ENCODE data around the gene GSG1L.
A peak's percentile ranks its signal among the peaks of the same experiment; 100 is the strongest.
"Not testable (repeated sequence)": the region's sequence is repeated elsewhere in the genome, so short reads cannot be mapped to it uniquely, and the experiment has no call there.

GSG1L gene

DNA sequence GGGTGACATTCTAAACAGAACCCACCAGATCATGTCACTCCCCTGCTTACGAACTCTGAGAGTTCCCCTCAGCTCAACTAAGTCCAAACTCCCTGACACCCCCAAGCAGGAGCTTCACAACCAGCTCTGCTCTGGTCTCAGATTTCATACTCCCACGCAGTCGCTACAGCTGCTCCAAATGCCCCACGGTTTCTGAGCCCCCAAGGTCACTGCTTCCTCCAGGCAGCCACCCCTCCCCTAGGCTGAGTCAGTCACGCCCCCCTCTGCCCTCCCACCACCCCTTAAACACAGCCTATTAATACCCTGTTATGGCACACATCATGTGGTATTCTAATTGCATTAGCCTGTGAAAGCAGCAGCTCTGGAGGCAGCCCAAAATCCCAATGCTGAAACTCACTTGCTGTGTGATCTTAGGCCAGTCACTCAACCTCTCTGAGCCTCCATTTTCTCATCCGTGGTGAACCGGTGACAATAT, 51.5 kb downstream of the GSG1L start:
- DNase-seq: no peak

DNA sequence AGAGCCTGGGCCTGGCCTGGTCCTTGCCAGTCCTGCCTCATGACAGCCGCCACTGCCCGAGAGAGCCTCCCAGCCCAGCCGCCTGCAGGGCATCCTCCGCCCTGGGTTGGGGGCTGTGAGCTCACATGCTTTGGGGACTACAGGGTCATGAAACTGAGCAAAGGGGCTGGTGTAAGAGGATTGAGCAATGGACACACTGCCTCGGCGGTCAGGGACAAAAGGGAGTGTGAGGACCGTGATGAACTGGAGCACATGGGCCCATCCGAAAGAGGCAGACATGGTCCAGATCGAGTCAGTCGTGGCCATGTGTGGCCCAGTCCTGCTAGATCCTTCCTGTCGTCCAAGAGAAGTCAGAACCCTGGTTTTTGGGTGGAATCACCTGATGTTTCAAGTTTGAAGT, 52.3 kb downstream of the GSG1L start:
- no peak for DNase-seq

DNA sequence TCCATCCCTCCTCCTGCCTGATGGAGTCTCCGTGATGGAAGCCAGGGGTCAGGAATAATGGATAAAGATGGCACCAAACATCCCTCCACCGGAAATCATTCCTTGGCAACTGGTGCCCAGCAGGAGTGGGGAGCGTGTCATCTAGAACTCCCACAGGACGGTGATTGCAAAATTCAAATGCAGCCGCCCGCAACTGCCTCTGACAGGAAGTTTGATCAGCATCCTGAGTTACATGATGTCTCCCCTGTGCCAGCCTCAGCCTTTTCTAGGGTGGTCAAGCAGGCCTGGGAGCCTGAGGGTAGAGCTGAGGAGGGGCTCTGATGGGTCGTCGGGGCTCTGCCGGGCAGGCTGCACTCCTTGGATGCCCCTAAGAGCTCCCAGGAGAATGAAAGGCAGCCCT, 52.8 kb downstream of the GSG1L start:
- DNase-seq: peak; percentile 8

DNA sequence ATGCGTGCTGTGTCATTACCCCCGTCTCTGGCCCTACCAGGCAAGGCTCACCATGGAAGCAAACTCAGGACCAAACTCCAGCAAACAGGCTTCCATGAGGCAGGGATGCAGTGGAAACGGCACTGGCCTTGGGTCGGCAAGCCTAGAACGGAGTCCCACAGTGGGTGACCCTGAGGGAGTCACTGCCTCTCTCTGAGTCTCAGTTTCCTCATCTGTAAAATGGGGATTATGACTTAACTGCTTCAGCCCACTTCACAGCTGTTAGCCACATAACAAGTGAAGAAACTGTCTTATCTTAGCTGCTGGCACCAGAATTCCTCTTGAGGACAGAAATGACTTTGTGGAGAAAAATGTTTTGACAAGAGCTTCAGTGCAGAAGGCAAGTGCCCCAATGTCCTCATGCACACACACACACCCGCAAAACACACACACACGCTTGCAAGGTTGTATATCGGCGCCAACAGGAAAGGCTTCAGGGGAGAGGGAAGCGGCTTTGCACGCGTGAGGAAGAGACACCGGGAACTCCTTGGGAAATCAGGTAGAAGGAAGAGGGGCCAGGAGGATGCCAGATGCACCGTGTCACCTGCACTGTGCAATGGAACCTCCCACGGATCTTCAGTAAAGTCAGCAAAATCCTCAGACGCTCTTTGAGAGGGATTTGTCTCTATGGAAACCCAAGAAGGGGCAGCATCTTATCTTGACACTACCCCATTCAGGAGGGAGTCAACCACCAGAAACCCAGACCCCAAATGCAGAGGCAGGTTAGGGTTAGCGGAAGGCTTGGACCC, 53.7 kb downstream of the GSG1L start:
- DNase-seq: no peak

DNA sequence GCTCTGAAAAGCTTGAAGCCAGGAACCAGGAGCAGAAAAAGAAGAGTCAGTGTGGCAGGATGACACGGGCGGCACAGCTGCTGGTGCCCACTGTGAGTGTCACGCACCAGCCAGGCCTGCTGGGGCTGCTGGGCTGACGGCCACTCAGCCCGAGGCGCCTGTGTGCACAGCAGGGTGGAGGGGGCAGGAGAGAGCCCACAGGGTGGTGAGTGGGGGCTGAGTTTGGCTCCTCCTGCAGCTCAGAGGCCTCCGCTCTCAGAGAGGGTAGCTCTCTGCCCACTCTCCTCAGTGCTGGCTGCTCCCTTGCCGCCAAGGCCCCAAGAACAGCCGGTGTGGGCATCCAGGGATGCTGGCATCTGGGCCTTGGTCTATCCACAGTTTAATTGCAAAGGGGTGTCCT, 59.6 kb downstream of the GSG1L start:
- DNase-seq: no peak

DNA sequence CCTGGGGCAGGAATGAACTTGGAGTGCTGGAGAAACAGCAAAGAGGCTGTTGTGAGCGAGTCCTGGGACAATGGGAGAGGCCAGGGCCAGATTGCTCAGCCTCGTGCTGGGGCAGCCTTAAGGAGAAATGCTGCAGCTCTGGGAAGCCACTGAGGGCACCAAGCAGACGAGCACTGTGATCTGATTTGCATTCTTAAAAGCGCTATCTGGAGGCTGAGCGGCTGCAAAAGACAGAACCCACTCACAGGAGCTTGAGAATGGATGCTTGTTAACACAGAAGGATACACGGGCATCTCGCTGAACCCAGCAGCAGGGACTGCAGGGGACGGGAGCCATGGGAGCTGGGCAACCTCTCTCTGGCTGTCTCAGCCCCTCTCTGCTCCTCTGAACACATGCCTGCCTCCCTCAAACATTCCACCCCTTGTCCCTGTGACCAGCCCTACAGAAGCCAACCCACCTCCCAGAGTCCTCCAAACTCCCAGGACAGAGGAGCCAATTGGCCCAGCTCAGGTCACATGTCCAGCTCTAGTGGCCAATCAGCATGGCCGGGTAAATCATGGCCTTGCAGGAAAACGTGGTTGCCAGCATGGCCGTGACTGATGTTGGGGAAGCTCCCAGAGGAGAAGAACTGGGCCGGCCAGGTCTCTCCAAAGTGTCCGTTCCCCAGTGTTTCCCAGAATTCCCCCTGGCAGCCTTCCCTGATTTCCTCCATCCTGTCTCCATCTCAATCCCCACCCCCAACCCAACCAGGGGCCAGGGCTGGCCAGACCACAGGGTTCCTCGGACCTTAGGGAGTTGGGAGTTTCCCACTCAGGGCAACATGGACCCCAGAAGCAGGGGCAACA, 60.3 kb downstream of the GSG1L start:
- DNase-seq: no peak

DNA sequence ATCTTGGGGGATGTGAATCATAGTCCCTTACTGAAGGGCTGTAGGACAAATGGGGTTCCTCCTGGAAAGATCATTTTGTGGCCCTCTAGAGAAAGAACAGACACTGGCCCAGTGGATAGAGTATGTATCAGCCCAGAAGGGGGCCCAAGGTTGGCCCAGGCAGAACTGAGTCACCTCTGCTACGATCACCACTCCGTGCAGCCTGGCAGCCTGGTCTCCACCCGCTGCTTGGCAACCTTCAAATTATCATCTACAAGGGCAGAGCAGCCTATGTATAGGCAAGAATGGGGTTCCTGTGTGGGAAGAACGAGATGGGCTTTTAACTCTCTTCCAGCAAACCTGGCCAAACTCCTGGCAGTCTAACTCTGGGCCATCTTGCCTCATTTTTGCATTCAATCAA, 61.9 kb downstream of the GSG1L start:
- DNase-seq: no peak

DNA sequence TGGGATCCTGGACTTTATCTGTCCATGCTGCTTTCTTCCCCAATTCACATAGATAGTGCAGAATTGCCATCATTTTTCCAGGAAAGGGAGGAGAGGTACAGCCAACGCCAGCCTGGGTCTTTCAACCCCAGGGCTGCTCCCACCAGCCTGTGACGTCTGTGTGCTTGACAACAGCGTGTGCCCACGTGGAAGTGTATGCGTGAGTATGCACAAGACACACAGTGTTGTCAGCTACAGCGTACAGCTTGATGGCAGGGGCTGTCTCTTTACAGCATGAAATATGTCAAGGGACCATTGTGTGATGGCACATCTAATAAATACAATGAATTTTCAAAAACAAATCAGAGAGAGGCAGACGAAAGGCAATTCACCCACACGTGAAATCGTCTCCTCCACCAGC, 62.3 kb downstream of the GSG1L start:
- no peak for DNase-seq

DNA sequence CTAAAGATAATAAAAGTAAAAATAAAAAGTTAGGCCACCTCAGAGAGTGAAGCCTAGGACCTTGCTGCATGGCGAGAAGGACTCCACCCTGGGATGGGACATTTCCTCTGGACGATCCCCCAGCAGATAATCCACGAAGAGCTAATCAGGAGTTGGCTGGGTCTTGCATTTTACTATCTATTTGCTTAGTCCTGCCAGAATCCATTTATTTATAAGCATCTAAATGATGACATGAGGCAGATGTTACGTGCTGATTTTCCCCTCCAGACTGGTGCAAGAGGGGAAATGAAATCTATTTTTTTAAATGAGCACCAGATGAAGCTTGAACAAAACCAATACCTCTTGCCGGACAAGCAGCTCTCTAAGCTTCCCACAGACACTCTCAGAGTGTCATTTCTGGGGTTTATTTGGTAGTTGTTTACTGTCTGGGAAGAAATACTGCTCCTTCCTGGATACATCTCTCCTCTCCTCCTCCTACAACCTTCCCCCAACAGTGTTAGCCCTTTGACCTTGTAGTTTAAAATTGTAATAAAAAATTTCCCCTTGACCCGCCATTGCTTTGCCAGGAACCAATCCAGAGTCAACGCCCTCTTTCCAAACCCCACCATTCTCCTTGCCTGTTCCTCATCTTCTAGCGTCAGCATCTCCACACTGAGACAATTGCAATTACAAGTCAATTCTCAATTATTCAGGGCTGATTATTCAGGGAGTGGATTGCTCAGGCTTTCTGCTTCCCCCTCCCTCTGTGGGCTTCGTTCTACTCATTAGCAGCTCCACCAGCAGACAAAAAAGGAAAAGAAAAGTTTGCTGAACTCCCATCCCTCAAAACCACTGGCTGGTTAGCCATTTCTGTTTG, 63.0 kb downstream of the GSG1L start:
- DNase-seq: no peak

DNA sequence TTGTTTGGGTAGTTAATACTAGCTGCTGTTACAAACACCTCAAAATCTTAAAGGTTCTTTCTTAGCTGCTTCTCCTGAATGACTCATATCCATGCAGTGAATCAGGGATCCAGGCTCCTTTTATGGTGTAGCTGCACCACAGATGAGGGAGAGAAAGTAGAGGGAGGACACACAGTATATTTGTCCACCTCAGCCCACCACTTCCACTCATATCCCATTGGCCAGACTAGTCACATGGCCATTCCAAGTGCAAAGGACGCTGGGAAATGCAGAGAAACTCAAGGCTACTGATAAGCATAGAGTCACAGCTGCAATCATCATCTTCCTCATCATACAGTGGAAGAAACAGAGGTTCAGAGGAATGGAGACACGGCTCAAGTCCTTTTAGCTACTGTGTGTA, 63.8 kb downstream of the GSG1L start:
- DNase-seq: peak; percentile 9

DNA sequence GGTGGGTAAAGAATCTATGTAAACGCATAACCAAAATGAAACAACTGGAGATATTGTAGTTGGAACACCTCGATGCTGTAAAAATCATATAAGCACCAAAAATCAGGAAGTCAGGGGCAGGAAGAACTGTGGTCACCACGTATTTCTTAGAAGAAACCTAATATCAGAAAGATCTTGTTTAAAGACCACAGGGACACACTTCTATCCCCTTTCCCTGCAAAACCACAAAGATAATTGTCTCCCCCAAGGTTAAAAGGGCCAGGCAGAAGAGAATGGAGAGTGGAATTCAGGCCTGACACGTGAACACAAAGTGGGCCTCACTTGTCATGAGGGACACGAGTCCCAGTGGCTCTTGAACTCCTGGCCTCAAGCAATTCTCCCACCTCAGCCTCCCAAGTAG, 68.1 kb downstream of the GSG1L start:
- DNase-seq: no peak

DNA sequence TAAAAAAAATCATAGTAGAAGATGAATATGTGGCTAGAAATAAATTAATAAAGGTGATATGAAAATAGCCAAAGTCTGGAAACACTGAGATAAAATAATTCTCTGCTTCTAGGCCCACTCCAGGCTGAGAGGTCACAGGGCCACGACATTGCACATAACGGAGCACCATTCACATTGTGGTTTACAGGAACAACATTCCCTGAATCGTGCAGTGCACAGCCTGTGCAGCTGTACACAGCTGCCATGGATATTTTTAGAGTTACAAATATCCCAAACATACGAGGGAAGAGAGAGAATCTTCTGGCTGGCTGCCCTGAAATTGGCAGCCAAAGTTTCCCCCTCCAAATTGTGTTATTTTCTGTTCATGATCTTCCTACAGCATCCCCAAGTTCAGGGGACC, 68.8 kb downstream of the GSG1L start:
- DNase-seq: no peak

DNA sequence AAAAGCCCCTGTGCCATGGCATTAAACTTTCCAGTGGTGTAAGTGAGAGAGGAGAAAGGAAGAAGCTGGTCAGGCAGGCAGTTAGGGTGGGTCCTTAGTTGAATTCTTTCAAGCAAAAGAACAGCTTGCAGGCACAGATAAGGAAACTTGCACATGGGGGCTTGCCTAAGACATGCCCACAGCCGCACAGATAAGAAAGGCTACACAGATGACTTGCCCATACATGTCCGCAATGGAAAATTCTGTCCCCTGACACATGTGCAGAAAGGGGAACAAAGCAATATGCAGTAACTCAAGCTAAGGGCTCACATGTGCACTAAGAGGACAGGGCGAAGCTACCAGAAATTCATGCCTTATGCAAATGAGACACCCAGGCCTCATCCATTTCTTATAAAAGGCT, 69.9 kb downstream of the GSG1L start:
- DNase-seq: no peak

DNA sequence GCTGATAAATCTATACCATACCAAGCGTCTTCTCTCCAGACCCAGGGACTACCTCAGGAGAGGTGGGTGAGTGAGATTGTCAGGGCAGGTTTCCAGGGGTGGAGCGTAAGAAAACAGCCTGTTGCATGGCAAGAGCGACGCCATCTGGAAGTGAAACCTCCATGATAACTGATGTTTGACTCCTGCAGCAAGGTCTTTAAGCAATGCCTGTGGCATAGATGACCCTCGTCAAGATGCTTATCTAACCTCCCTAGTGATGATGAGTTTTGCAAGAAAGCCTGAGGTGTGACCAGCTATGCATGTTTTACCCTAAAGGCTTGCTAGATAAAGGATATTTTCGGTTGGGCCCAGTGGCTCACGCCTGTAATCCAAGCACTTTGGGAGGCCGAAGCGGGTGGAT, 71.6 kb downstream of the GSG1L start:
- no peak for DNase-seq

DNA sequence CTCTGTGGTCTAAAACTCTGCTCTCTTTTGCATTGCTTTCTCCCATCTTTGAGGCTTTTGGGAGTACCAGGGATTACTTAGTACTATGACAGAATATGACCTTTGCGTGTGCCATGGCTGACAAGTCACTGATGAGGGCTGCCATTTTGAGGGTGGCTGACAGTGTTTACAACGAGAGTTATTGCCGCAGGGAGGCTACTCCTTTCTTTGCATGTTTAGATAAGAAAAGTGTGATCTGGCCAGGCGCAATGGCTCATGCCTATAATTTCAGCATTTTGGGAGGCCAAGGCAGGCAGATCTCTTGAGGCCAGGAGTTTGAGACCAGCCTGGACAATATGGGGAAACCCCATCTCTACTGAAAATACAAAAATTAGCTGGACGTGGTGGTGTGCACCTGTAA, 77.5 kb downstream of the GSG1L start:
- no peak for DNase-seq

DNA sequence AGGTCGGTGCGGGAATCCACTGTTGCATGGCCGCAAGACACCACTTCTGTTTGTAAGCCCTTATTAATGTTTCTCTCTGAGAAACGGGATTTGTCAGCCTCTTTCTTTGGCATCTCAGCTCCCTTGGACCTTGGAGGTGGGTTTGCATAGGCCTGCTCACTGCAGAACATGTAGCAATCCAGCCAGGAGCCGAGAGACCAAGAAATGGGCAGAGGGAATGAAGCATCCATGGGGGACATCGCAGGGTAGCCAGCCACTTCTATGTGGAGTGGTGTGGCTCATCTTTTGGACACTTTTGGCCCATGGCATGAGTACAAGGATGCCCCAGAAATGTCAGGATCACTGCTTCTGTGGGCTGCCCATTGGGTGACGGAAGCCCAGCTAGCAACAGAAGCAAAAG, 79.4 kb downstream of the GSG1L start:
- no peak for DNase-seq

DNA sequence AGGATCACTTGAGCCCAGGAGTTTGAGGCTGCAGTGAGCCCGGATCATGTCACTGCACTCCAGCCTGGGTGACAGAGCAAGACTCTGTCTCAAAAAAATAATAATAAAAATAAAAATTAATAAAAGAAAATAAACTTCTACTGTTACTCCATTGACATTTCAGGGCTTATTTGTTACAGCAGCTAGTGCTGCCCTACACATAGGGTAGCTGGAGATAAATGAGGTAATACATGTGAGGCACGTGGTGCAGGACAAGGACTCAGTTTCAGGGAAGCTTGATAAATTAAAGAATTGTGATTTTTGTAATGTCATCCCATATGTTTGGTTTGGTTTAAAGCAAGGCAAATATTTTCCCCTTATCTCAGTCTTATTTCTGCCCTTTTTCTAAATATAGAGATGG, 80.3 kb downstream of the GSG1L start:
- DNase-seq: no peak

DNA sequence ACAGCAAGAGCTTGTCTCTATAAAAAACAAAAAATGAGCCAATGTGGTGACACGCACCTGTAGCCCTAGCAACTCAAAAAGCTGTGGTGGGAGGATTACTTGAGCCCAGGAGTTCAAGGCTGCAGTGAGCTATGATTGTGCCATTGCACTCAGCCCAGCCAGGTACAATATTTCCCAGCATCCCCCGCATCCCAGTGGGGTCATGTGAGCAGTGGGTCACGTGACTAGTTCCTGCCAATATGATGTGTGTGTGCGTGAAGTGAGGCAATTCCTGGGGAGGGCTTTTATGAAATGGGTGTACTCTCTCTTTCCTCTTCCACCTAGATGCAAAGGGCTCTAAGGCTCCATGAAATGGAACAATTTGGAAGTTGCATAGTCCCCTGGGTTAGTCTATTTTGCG, 81.3 kb downstream of the GSG1L start:
- DNase-seq: no peak

DNA sequence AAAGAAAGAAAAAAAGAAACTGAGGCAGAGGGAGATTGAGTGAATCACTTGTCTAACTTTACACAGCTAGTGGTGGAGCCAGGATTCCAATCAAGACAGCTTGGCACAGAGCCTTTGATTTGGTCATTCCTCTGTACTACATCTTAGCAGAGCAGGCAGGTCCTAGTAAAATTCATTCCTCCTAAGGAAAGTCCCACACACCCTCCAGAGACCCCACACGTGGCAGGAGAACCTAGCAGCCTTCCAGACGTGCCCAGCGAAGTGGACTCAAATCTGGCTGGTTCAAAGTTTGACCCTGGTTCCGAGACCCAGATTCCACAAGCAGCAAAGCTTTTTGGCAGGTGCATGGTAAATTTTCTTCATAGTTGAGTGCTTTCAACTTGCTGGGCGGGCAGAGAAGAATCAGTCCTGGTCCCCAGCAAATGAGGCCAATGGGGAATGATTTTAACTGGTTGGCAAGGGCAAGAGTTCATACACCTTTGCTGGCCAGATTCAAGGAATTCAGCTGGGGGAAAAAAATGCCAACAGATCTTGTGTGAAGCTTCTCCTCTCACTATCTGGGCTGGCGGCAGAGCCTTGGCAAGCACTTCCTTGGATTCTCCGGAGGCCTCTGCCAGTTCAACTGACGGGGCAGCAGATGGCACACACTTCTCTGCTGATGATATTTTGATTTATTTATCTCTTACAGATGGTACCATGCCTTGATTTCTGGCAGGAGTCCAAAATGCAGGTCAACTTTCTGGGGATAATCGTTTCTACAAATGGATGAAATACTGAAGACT, 82.4 kb downstream of the GSG1L start:
- DNase-seq: no peak

DNA sequence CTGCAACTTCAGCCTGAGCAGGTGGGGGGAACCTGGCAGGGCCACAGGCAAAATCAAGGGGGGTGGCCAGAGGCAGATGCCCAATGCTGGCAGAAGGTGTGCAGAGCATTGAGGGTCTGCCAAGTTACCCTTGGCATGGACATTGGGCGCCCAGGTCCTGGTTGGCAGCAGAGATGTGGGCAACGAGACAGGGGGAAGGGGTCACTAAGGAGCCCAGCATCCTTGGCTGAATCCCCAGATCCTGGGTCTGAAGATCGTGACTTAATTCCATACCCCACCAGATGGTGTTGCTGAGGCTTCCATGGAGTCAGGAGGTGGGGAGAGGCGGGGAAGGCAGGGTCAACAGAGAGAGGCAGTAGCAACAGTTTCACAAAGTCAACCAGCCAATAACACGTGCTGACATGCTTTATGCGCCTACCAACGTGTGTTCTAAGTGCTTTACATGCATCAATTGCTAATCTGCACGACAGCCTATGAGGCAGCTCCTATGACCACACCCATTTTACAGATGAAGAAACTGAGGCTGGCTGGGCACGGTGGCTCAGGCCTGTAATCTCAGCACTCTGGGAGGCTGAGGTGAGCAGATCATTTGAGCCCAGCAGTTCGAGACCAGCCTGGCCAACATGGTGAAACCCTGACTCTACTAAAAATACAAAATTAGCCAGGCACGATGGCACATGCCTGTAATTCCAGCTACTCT, 83.3 kb downstream of the GSG1L start:
- no peak for DNase-seq

DNA sequence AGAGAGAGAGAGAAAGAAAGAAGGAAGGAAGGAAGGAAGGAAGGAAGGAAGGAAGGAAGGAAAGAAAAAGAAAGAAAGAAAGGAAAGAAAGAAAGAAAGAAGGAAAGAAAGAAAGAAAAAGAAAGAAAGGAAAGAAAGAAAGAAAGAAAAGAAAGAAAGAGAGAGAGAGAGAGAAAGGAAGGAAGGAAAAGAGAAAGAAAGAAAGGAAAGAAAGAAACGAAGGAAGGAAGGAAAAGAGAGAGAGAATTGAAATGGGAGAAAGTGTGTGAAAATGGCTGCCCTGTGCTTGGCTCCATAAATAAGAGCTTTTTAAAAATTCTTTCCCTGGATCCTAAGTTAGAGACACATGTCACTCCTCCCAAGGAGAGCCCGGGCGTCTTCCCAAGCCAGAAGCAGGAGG, 83.8 kb downstream of the GSG1L start:
- DNase-seq: not testable (repeated sequence)

DNA sequence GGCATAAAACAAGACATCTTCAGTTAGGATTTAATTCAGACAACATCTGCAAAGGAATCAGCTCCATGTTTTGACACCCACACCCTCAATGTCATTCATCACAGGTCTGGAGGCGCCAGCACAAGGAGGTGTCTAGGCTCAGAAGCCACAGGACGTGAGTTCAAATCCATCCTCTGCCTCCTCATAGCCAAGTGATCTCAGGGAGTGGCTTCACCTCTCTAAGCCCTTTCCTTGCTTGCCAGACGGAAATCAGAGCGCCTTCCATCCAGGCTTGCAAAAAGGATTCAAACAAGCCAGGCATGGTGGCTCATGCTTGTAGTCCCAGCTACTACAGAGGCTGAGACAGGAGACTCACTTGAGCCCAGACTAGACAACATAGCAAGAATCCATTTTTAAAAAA, 84.6 kb downstream of the GSG1L start:
- DNase-seq: no peak
